Measurements from ENCODE around the gene WWP2.

The WWP2 gene

DNA sequence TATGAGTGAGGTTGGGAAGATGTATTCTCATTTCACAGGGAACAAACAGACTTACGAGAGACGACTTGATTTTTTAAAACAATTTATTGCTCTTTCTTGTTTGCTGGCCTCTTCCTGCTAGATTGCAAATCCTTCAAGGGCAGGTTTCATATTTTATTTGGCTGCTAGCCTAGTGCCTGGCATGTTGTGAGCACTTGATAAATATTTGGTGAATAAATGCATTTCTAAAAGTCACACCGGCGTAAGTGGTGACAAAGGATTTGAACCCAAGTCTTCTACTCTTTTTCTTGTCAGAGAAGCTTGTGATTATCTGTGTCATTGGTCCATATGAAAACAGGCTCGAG is 1.4 kb downstream of the WWP2 start:
- DNase-seq (ENCODE audit: low read depth) = peak; percentile 19
- peak overlapping the region; percentile 92 for H3K4me3 ChIP-seq (ENCODE audit: low read depth, low read length)
- TF ChIP-seq, protein P1, sequence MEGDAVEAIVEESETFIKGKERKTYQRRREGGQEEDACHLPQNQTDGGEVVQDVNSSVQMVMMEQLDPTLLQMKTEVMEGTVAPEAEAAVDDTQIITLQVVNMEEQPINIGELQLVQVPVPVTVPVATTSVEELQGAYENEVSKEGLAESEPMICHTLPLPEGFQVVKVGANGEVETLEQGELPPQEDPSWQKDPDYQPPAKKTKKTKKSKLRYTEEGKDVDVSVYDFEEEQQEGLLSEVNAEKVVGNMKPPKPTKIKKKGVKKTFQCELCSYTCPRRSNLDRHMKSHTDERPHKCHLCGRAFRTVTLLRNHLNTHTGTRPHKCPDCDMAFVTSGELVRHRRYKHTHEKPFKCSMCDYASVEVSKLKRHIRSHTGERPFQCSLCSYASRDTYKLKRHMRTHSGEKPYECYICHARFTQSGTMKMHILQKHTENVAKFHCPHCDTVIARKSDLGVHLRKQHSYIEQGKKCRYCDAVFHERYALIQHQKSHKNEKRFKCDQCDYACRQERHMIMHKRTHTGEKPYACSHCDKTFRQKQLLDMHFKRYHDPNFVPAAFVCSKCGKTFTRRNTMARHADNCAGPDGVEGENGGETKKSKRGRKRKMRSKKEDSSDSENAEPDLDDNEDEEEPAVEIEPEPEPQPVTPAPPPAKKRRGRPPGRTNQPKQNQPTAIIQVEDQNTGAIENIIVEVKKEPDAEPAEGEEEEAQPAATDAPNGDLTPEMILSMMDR (conservative IDR thresholded peaks at IDR 0.05; ENCODE audit: low read depth, low read length) = no peak

DNA sequence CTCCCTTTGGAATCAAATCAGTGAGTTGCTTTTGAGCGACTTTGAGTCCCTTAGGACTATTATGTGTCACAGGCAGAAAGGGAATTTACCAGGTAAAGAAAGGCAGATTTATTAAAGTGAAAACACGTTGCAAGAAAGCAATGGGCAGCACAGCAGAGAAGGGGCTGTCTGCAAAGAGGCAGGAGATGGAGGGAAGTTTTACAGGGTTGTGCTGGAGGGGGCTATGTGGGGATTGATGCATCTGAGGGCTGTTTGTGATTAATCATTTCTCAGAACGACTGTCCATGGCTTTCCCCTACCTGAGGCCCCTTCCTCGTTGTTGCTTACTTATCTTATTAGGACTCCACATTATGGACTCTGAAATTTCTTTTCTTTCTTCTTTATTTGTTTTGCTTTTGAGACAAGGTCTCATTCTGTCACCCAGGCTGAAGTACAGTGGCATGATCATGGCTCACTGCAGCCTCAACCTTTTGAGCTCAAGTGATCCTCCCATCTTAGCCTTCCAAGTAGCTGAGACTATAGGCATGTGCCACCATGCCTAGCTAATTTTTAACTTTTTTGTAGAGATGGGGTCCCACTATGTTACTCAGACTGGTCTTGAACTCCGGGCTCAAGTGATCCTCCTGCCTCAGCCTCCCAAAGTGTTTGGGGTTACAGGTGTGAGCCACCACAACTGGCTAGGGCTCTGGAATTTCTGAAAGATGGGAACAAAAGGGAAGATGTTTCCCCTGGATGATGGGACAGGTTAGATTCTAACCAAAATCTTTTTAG is 5.5 kb downstream of the WWP2 start:
- no peak overlapping the region for H3K4me3 ChIP-seq (ENCODE audit: low read depth, low read length)
- TF ChIP-seq, protein P1 (conservative IDR thresholded peaks at IDR 0.05; ENCODE audit: low read depth, low read length) = no peak
- DNase-seq (ENCODE audit: low read depth) = no peak

DNA sequence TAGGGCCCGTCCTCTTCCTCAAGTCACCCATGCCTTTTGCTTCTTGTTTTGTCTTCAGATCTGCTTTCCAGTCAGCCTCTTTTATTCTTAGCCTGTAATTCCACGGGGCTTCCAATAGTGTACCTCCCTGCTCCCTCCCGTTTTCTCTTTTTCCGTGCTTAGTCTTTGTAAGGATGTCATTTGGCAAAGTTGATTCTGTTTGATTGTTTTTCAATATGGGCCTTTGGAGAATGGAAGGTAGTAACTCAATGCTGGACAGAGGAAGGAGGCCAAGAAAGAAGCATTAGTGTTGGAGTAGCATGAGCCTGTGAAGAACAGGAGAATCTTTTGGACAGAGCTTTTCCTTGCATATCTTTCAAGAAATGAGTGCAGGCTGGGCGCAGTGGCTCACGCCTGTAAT is 6.5 kb downstream of the WWP2 start:
- H3K4me3 ChIP-seq (ENCODE audit: low read depth, low read length) = no peak overlapping the region
- TF ChIP-seq, protein P1 (conservative IDR thresholded peaks at IDR 0.05; ENCODE audit: low read depth, low read length) = no peak
- DNase-seq (ENCODE audit: low read depth) = no peak

DNA sequence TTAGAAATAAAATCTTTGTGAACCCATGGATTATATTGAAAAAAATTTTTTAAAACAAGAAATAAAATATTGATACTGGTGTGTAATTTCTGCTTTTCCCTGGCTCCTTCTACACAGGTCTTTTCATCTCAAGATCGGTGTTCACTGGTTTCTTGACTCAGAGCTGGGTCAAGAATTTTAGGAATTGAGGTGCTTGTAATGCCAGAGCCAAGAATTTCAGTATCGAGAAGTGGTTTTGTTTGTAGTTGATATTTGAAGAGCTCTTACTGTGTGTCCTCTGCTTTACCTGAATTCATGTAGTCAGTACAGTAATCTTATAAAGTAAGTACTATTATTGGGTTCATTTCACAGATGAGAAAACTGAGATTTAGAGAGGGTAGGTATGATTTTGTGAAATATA is 7.3 kb downstream of the WWP2 start:
- no peak for DNase-seq (ENCODE audit: low read depth)

DNA sequence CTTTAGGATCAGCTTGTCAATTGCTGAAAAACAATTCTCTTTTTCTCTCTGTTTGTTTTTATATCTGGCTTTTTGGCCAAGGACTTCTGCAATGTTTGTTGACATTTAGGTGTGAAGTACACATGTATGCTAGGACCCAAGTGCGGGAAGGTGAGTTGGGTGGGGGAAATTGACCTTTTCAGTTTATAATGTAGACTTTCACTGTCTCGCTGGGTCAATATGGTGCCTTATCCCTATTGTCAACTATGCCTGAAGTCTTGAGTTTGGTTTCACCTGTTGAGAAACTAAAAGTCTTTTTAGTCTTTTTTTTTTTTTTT is 9.5 kb downstream of the WWP2 start:
- TF ChIP-seq, protein P1 (conservative IDR thresholded peaks at IDR 0.05; ENCODE audit: low read depth, low read length) = no peak
- no peak for DNase-seq (ENCODE audit: low read depth)
- no peak overlapping the region for H3K4me3 ChIP-seq (ENCODE audit: low read depth, low read length)

More for the DNA sequence above, 7.3 kb downstream of the WWP2 start:
- TF ChIP-seq, protein P1 (conservative IDR thresholded peaks at IDR 0.05; ENCODE audit: low read depth, low read length) = no peak
- H3K4me3 ChIP-seq (ENCODE audit: low read depth, low read length) = no peak overlapping the region

DNA sequence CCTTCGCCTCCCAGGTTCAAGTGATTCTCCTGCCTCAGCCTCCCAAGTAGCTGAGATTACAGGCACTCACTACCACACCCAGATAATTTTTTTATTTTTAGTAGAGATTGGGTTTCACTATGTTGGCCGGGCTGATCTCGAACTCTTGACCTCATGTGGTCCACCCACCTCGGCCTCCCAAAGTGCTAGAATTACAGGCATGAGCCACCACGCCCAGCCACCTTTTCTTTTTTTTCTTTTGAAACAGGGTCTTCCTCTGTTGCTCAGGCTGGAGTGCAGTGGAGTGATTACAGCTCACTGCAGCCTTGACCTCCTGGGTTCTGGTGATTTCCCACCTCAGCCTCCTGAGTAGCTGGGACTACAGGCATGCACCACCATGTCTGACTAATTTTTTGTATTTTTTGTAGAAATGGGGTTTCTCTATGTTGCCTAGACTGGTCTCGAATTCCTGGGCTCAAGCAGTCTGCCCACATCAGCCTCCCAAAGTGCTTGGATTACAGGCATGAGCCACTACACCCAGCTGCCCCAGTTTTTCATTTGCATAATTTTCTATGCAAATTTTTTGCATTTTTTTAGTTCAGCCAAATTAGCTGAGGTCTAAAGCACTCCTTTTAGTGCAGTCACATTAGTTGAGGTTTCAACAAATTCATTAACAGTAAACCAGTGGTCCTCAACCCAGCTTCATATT is 11.3 kb downstream of the WWP2 start:
- DNase-seq (ENCODE audit: low read depth) = peak; percentile 23
- TF ChIP-seq, protein P1 (conservative IDR thresholded peaks at IDR 0.05; ENCODE audit: low read depth, low read length) = no peak
- H3K4me3 ChIP-seq (ENCODE audit: low read depth, low read length) = no peak overlapping the region

DNA sequence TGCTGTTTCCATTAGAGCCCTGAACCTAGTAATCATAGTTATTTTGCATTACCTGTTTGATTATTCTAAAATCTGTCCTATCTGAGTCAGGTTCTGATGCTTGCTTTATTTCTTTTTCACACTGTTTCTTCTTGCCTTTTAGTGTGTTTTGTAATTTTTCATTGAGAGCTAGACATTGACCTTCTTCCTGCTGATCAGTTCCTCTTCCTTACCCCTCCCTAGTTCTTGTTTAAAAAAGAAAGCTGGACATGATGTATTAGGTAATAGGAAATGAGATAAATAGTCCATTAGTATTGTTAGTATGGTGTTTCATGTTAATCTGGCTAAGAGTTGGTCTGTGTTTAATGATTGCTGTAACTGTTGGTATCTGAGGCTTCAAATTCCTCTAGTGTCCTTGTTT is 13.4 kb downstream of the WWP2 start:
- TF ChIP-seq, protein P1 (conservative IDR thresholded peaks at IDR 0.05; ENCODE audit: low read depth, low read length) = no peak
- no peak for DNase-seq (ENCODE audit: low read depth)
- H3K4me3 ChIP-seq (ENCODE audit: low read depth, low read length) = no peak overlapping the region
